GM21515 (cell line): ENCODE results near the gene MSI2.

Source experiments
- ATAC-seq: cut with Tn5 transposase; IDR thresholded peaks from one replicate; pipeline ENCODE4 v1.9.1; 2021; ENCODE audit not compliant: unreplicated experiment

MSI2 gene

GRCh38 chr17:57429966-57430365, 173.6 kb downstream of the MSI2 start:
- no peak for ATAC-seq

GRCh38 chr17:57431415-57431814, 175.1 kb downstream of the MSI2 start:
- ATAC-seq, result no peak

- ATAC-seq, result no peak
These were observed 176.4 kb downstream of the MSI2 start for GRCh38 chr17:57432507-57433277.

- ATAC-seq, result no peak
These were observed 177.1 kb downstream of the MSI2 start for GRCh38 chr17:57433452-57433851.

GRCh38 chr17:57434361-57434760, 178.0 kb downstream of the MSI2 start:
- no peak for ATAC-seq

GRCh38 chr17:57436565-57436964, 180.2 kb downstream of the MSI2 start:
- ATAC-seq, result no peak

GRCh38 chr17:57438066-57438731, 181.9 kb downstream of the MSI2 start:
- no peak for ATAC-seq

- ATAC-seq, result no peak
These were observed 183.3 kb downstream of the MSI2 start for GRCh38 chr17:57439651-57440050.

GRCh38 chr17:57440522-57441269, 184.4 kb downstream of the MSI2 start:
- ATAC-seq, result no peak

GRCh38 chr17:57441270-57441600, 184.9 kb downstream of the MSI2 start:
- ATAC-seq, result no peak

- ATAC-seq, result no peak
These were observed 186.1 kb downstream of the MSI2 start for GRCh38 chr17:57442401-57442823.

GRCh38 chr17:57442914-57443571, 186.7 kb downstream of the MSI2 start:
- ATAC-seq, result no peak

GRCh38 chr17:57443781-57444180, 187.5 kb downstream of the MSI2 start:
- no peak for ATAC-seq

GRCh38 chr17:57444682-57445450, 188.5 kb downstream of the MSI2 start:
- no peak for ATAC-seq

- no peak for ATAC-seq
These were observed 189.6 kb downstream of the MSI2 start for GRCh38 chr17:57445772-57446472.

- ATAC-seq, result no peak
These were observed 191.2 kb downstream of the MSI2 start for GRCh38 chr17:57447357-57447989.

GRCh38 chr17:57447990-57448758, 191.9 kb downstream of the MSI2 start:
- ATAC-seq, result no peak

GRCh38 chr17:57448759-57449283, 192.5 kb downstream of the MSI2 start:
- ATAC-seq, result no peak

GRCh38 chr17:57451191-57451590, 194.9 kb downstream of the MSI2 start:
- no peak for ATAC-seq
